GM21723 (cell line): ENCODE data around the gene SESN3.

Experiments used
- ATAC-seq: cut with Tn5 transposase; IDR thresholded peaks from one replicate; pipeline ENCODE4 v1.9.1; 2021; ENCODE audit warnings: mild to moderate bottlenecking, moderate library complexity; ENCODE audit not compliant: unreplicated experiment

The SESN3 gene

DNA sequence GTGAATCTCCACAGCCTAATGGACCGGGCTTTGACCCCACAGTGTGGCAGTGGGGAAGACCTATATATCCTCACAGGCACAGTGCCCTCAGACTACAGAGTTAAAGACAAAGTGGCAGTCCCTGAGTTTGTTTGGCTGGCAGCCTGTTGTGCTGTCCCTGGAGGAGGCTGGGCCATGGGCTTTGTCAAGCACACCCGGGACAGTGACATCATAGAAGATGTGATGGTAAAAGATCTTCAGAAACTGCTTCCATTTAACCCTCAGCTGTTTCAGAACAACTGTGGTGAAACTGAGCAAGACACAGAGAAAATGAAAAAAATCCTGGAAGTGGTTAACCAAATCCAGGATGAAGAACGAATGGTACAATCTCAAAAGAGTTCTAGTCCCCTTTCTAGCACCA is 102.4 kb downstream of the SESN3 start:
- no peak for ATAC-seq

DNA sequence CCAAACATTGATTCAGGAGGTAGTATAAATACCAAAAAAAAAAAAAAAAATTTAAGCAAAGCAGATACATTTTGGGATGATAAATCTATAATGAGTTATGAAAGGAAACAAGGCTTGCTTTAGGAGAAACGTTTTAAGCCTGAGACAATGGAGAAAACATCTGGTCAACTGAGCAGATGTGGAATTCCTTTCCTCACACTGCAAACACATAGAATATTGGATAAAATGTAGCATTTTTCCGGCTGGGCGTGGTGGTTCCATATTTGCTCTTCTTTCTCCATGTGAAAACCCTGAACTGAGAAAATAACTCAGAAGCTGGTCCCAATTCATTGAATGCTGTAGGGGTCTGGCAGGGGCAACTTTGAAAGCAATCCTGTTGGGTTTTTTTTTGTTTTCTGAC is 107.4 kb downstream of the SESN3 start:
- no peak for ATAC-seq

GRCh38 chr11:95121698-95122097 is 109.3 kb downstream of the SESN3 start:
- ATAC-seq, result no peak

DNA sequence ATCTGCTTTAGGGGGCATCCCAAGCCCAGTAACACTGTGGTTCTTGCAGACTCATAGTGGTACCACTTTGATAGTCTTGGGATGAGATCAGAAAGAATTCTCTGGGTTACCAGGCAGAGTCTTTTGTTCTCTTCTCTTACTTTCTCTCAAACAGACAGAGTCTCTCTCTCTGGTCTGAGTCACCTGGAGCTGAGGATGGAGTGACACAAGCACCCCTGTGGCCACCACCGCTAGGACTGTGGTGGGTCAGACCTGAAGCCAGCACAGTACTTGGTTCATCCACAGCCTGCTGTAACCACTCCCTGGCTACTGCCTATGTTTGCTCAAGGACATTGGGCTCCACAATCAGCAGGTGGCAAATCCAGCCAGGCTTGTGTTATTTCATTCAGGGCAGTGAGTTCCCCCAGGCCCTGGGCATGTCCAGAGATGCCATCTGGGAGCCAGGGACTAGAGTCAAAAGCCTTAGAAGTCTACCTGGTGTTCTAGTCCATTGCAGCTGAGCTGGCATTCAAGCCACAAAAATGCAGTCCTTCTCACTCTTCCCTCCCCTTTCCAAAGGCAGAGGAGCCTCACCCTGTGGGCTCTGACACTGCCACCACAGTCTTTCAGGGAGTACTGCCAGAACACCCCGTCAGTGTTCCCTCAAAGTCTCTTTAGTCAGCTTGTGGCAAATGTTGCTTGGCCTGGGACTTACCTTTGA is 111.5 kb downstream of the SESN3 start:
- ATAC-seq, result no peak

DNA sequence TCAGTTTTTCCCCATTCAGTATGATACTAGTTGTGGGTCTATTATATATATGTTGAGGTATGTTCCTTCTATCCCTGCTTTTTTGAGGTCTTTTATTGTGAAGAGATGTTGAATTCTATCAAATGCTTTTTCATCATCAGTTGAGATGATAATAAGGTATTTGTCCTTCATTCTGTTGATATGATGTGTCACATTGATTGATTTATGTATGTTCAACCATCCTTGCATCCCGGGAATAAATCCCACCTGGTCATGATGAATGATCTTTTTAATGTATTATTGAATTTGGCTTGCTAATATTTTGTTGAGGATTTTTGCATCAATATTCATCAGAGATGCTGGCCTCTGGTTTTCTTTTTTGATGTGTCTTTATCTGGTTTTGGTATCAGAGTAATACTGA is 115.4 kb downstream of the SESN3 start:
- no peak for ATAC-seq
